Smooth muscle cell (in vitro differentiated cells): Measurements from ENCODE around the gene RNF166. TPM values are rescaled to one million over a fixed set of nuclear protein-coding genes. Genes with fewer than 3 reads are reported as not detected.

ENCODE experiments used
- DNase-seq: peaks from one replicate; lab custom pipeline; 2025; ENCODE audit not compliant: unreplicated experiment; lab: John Stamatoyannopoulos, UW
- H2AFZ ChIP-seq: fragments of 200-600 bp; sonication (generic); 2 replicates; pipeline ENCODE4 v1.6.0; 2016; ENCODE audit warnings: antibody characterized with exemption, low read depth, mild to moderate bottlenecking
- H3F3A ChIP-seq: fragments of 200-600 bp; sonication (generic); 2 replicates; pipeline ENCODE4 v1.6.0; 2017; ENCODE audit warnings: antibody characterized with exemption, low read depth
- H3K27ac ChIP-seq: fragments of 200-600 bp; sonication (generic); 2 replicates; pipeline ENCODE4 v1.5.1; 2016; ENCODE audit warnings: low read depth, mild to moderate bottlenecking
- H3K27me3 ChIP-seq: fragments of 200-600 bp; sonication (generic); 2 replicates; pipeline ENCODE4 v1.6.1; 2016; ENCODE audit warnings: low read depth, mild to moderate bottlenecking
- H3K36me3 ChIP-seq: fragments of 200-600 bp; sonication (generic); 2 replicates; pipeline ENCODE4 v1.5.1; 2016; ENCODE audit warnings: low read depth
- H3K4me1 ChIP-seq: fragments of 200-600 bp; sonication (generic); 2 replicates; pipeline ENCODE4 v1.5.1; 2016; ENCODE audit warnings: low read depth
- H3K4me2 ChIP-seq: fragments of 200-600 bp; sonication (generic); 2 replicates; pipeline ENCODE4 v1.6.0; 2016; ENCODE audit warnings: mild to moderate bottlenecking
- H3K4me3 ChIP-seq: fragments of 200-600 bp; sonication (generic); 2 replicates; pipeline ENCODE4 v1.5.1; 2016; ENCODE audit warnings: mild to moderate bottlenecking
- H3K79me2 ChIP-seq: fragments of 200-600 bp; sonication (generic); 2 replicates; pipeline ENCODE4 v1.6.0; 2016; ENCODE audit warnings: low read depth, mild to moderate bottlenecking
- H3K9ac ChIP-seq: fragments of 200-600 bp; sonication (generic); 2 replicates; pipeline ENCODE4 v1.6.0; 2016; ENCODE audit warnings: low read depth
- H3K9me3 ChIP-seq: fragments of 200-600 bp; sonication (generic); replicated peaks from 2 replicates; pipeline ENCODE4 v1.5.1; 2016; ENCODE audit warnings: low read depth
- H4K20me1 ChIP-seq: fragments of 200-600 bp; sonication (generic); 2 replicates; pipeline ENCODE4 v1.6.0; 2016; ENCODE audit warnings: low read depth
- CTCF ChIP-seq: fragments of 200-600 bp; sonication (generic); IDR thresholded peaks from 2 replicates; pipeline ENCODE4 v1.5.1; 2017; ENCODE audit warnings: borderline replicate concordance, mild to moderate bottlenecking, antibody characterized with exemption; ENCODE audit not compliant: insufficient read depth, poor library complexity, severe bottlenecking
- WGBS: methylation state at CpG from one replicate; pipeline ENCODE4 v1.1.7; 2016; ENCODE audit warnings: low lambda C conversion rate; 5-methylcytosine and 5-hydroxymethylcytosine counted together
- polyA plus RNA-seq: library from polyadenylated mRNA; unstranded; fragments of >200 nt; fragmentation: Nextera tagmentation; extraction: Ambion mirVana; gene quantifications from 2 replicates; pipeline ENCODE4 v1.2.1, GENCODE V29; 2016
- total RNA-seq: library from RNA; depleted of rRNA; stranded (reverse); fragments of >200 nt; gene quantifications from 2 replicates; pipeline ENCODE4 v1.2.3, GENCODE V29; 2014

The RNF166 gene
- total and polyA plus RNA-seq, 2 experiments from 2014 or later = 10.1 to 17.3 TPM

DNA sequence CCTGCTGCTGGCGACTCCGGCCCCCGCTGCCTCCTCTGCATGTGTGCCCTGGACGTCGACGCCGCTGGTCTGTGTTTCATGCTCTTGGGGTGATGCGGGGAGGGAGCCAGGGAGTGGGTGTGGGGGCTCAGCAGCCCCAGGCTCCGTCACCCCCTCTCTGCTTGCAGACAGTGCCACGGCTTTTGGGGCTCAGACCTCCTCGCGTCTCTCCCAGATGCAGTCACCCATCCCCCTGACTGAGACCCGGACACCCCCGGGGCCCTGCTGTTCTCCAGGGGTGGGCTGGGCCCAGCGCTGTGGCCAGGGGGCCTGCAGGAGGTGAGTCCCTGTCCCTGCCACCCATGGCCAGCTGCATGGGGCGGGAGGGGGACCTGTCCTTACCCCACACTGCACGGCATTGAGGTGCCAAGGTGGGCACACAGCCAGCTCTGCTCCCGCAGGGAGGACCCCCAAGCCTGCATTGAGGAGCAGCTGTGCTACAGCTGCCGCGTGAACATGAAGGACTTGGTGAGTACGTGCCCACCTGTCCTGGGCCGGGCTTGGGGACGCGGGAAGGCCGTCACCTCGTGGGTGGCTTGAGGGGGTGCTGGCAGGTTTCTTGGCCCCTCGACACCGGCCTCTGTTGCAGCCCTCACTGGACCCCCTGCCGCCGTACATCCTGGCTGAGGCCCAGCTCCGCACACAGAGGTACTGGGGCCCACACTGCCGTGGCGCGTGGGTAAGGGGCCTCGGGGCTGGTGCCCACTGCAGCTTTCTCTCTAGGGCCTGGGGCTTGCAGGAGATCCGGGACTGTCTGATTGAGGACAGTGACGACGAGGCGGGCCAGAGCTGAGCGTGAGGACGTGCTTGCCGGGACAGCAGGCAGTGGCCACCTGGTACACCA, 8.5 kb upstream of the RNF166 start:
- Histone ChIP-seq H3K9ac (no peak overlapping the region), H3K27me3 (no peaks in the 10 kb centered on the region), H3F3A (no peaks in the 10 kb centered on the region), H3K36me3 (peaks cover 6% of the 10 kb centered on the region), H3K9me3 (no peaks in the 10 kb centered on the region), H3K4me1 (no peaks in the 10 kb centered on the region), H3K4me3 (no peak overlapping the region), H4K20me1 (peaks cover 24% of the 10 kb centered on the region), H2AFZ (no peak overlapping the region), H3K27ac (no peak overlapping the region), H3K79me2 (no peaks in the 10 kb centered on the region), H3K4me2 (no peak overlapping the region)
- TF ChIP-seq CTCF = no peak
- 94% methylated on average over 38 of the region's 42 CpGs for WGBS
- DNase-seq = no peak

- no peak overlapping the region for H3K27ac ChIP-seq
- H3K79me2 ChIP-seq = peaks cover 4% of the 10 kb centered on the region
- no peak overlapping the region for H3K4me2 ChIP-seq
- WGBS = 91% methylated on average over 30 of the region's 30 CpGs
- TF ChIP-seq CTCF = no peak
- H3F3A ChIP-seq = no peaks in the 10 kb centered on the region
- H3K36me3 ChIP-seq = peaks cover 6% of the 10 kb centered on the region
- H4K20me1 ChIP-seq = peaks cover 24% of the 10 kb centered on the region
- DNase-seq = no peak
- no peaks in the 10 kb centered on the region for H3K9me3 ChIP-seq
- no peaks in the 10 kb centered on the region for H3K27me3 ChIP-seq
- no peak overlapping the region for H3K9ac ChIP-seq
- no peaks in the 10 kb centered on the region for H3K4me1 ChIP-seq
- H3K4me3 ChIP-seq = no peak overlapping the region
- H2AFZ ChIP-seq = no peak overlapping the region
These were observed 7.6 kb upstream of the RNF166 start for GRCh38 chr16:88713568-88714419.

- Histone ChIP-seq H4K20me1 (peaks cover 24% of the 10 kb centered on the region), H3K27ac (no peak overlapping the region), H3K4me3 (no peak overlapping the region), H3K36me3 (peaks cover 6% of the 10 kb centered on the region), H3F3A (no peaks in the 10 kb centered on the region), H3K9me3 (no peaks in the 10 kb centered on the region), H3K79me2 (peaks cover 7% of the 10 kb centered on the region), H2AFZ (no peak overlapping the region), H3K4me1 (no peaks in the 10 kb centered on the region), H3K4me2 (no peak overlapping the region), H3K9ac (no peak overlapping the region), H3K27me3 (no peaks in the 10 kb centered on the region)
- WGBS = 91% methylated on average over 10 of the region's 15 CpGs
- no peak for TF ChIP-seq CTCF
- DNase-seq = no peak
These were observed 6.8 kb upstream of the RNF166 start for GRCh38 chr16:88713054-88713453.
